IMR-90 (cell line): ENCODE measurements around the gene TTC7B. TPM values are rescaled to one million over a fixed set of nuclear protein-coding genes. Genes with fewer than 3 reads are reported as not detected.

Experiments
- ATAC-seq: fragments of 200-7000 bp; cut with Tn5 transposase; 2 replicates; pipeline ENCODE4 v1.9.1; 2020; ENCODE audit warnings: low read depth, mild to moderate bottlenecking, moderate library complexity
- BruUV-seq: library from RNA; stranded (reverse); fragments of 400-500 nt; replicated peaks from 2 replicates; lab custom pipeline; 2021; lab: Mats Ljungman, UMichigan
- CTCF ChIA-PET: fragments of 300-600 bp; formaldehyde crosslinking; extraction: SDS; loops from one replicate; lab custom pipeline; 2021; ENCODE audit warnings: antibody characterized with exemption; lab: Yijun Ruan, JAX
- POLR2A ChIA-PET: fragments of 300-600 bp; sonication (Branson Sonifier 250); formaldehyde crosslinking; loops from one replicate; lab custom pipeline; 2022; ENCODE audit warnings: antibody characterized with exemption; ENCODE audit not compliant: unreplicated experiment; lab: Charles Lee
- DNase-seq: peaks from one replicate; pipeline ENCODE4 v3.0.0; 2013
- H2AFZ ChIP-seq: replicated peaks from 2 replicates; pipeline ENCODE3; 2013; ENCODE audit warnings: low read length, mild to moderate bottlenecking; ENCODE audit not compliant: poor library complexity
- H2AK5ac ChIP-seq: 2 replicates; pipeline ENCODE4 v1.6.1; 2013; ENCODE audit warnings: low read depth, low read length, inconsistent platforms
- H2AK9ac ChIP-seq: replicated peaks from 2 replicates; pipeline ENCODE3; 2013; ENCODE audit warnings: mild to moderate bottlenecking, low read depth, low read length, moderate library complexity; ENCODE audit not compliant: poor library complexity
- H2BK120ac ChIP-seq: 2 replicates; pipeline ENCODE4 v1.6.1; 2013; ENCODE audit warnings: low read depth, low read length, inconsistent platforms
- H2BK15ac ChIP-seq: 3 replicates; pipeline ENCODE4 v1.6.1; 2013; ENCODE audit warnings: low read depth, low read length, inconsistent platforms
- H2BK20ac ChIP-seq: 2 replicates; pipeline ENCODE4 v1.6.1; 2013; ENCODE audit warnings: low read depth, mild to moderate bottlenecking, inconsistent platforms, low read length, moderate library complexity
- H2BK5ac ChIP-seq: 2 replicates; pipeline ENCODE4 v1.6.1; 2013; ENCODE audit warnings: mild to moderate bottlenecking, low read depth, low read length, inconsistent platforms; ENCODE audit not compliant: poor library complexity, severe bottlenecking
- H3K14ac ChIP-seq: replicated peaks from 2 replicates; pipeline ENCODE4 v1.6.1; 2013; ENCODE audit warnings: low read depth, low read length, inconsistent platforms
- H3K18ac ChIP-seq: 2 replicates; pipeline ENCODE4 v1.6.1; 2013; ENCODE audit warnings: low read depth, low read length, control low read depth
- H3K23ac ChIP-seq: 2 replicates; pipeline ENCODE4 v1.6.1; 2013; ENCODE audit warnings: low read depth, low read length, inconsistent platforms
- H3K27ac ChIP-seq: 2 replicates; pipeline ENCODE4 v1.5.1; 2013; ENCODE audit warnings: mild to moderate bottlenecking, control low read depth, low read length; ENCODE audit not compliant: insufficient read depth
- H3K27me3 ChIP-seq: 2 replicates; pipeline ENCODE4 v1.6.1; 2013; ENCODE audit warnings: low read length; ENCODE audit not compliant: control insufficient read depth, insufficient read depth
- H3K36me3 ChIP-seq: 2 replicates; pipeline ENCODE4 v1.6.1; 2013; ENCODE audit warnings: low read length, mixed read lengths; ENCODE audit not compliant: control insufficient read depth, insufficient read depth
- H3K4ac ChIP-seq: 2 replicates; pipeline ENCODE4 v1.6.1; 2013; ENCODE audit warnings: low read depth, low read length, inconsistent platforms
- H3K4me1 ChIP-seq: 2 replicates; pipeline ENCODE4 v1.6.1; 2013; ENCODE audit warnings: low read length, mixed read lengths; ENCODE audit not compliant: control insufficient read depth, insufficient read depth
- H3K4me2 ChIP-seq: 2 replicates; pipeline ENCODE4 v1.6.1; 2013; ENCODE audit warnings: low read depth, mild to moderate bottlenecking, control low read depth, low read length, moderate library complexity
- H3K4me3 ChIP-seq: 2 replicates; pipeline ENCODE4 v1.5.1; 2013; ENCODE audit warnings: low read depth, mild to moderate bottlenecking, control low read depth, low read length, moderate library complexity; ENCODE audit not compliant: insufficient read depth
- H3K56ac ChIP-seq: 2 replicates; pipeline ENCODE4 v1.6.1; 2013; ENCODE audit warnings: low read length, inconsistent platforms; ENCODE audit not compliant: insufficient read depth; ENCODE audit errors: extremely low read depth
- H3K79me1 ChIP-seq, 2 experiments: 2 replicates each; pipeline ENCODE4 v1.6.1; 2013; ENCODE audit warnings: low read length in 2 of 2, inconsistent platforms in 1 of 2, low read depth in 1 of 2
- H3K9ac ChIP-seq: 2 replicates; pipeline ENCODE4 v1.6.1; 2013; ENCODE audit warnings: low read depth, low read length, control low read depth
- H3K9me1 ChIP-seq: 2 replicates; pipeline ENCODE4 v1.6.1; 2013; ENCODE audit warnings: low read length, inconsistent platforms; ENCODE audit not compliant: insufficient read depth
- H3K9me3 ChIP-seq: 2 replicates; pipeline ENCODE4 v1.6.1; 2013; ENCODE audit warnings: low read length; ENCODE audit not compliant: control insufficient read depth, insufficient read depth
- H4K20me1 ChIP-seq: 2 replicates; pipeline ENCODE4 v1.6.1; 2013; ENCODE audit warnings: low read length, inconsistent platforms; ENCODE audit not compliant: insufficient read depth
- H4K5ac ChIP-seq: 2 replicates; pipeline ENCODE4 v1.6.1; 2013; ENCODE audit warnings: mild to moderate bottlenecking, low read depth, low read length, control low read depth
- H4K8ac ChIP-seq, 2 experiments: 2 replicates each; pipeline ENCODE4 v1.6.1; 2013; ENCODE audit warnings: low read depth in 2 of 2, low read length in 2 of 2, control low read depth in 1 of 2, inconsistent platforms in 1 of 2
- H4K91ac ChIP-seq: 2 replicates; pipeline ENCODE4 v1.6.1; 2013; ENCODE audit warnings: low read depth, low read length, inconsistent platforms; ENCODE audit not compliant: insufficient read depth
- BHLHE40 ChIP-seq: fragments of 150-350 bp; IDR thresholded peaks from 2 replicates; pipeline ENCODE4 v1.6.1; 2016; ENCODE audit warnings: mild to moderate bottlenecking, low read depth, low read length
- CEBPB ChIP-seq: IDR thresholded peaks from 2 replicates; pipeline ENCODE4 v1.6.1; 2012; ENCODE audit warnings: low read depth, low read length, improper control_type of control experiment
- ELK1 ChIP-seq: fragments of 150-350 bp; IDR thresholded peaks from 2 replicates; pipeline ENCODE4 v1.6.1; 2016; ENCODE audit warnings: low read depth, mild to moderate bottlenecking, low read length, moderate library complexity, borderline replicate concordance
- NFE2L2 ChIP-seq: fragments of 150-350 bp; IDR thresholded peaks from 2 replicates; pipeline ENCODE4 v1.6.1; 2016; ENCODE audit warnings: low read depth, mild to moderate bottlenecking, low read length
- RCOR1 ChIP-seq: IDR thresholded peaks from 2 replicates; pipeline ENCODE4 v1.6.1; 2012; ENCODE audit warnings: mild to moderate bottlenecking, low read length, improper control_type of control experiment; ENCODE audit not compliant: insufficient replicate concordance
- SMC3 ChIP-seq: fragments of 150-350 bp; IDR thresholded peaks from 2 replicates; pipeline ENCODE4 v1.6.1; 2016; ENCODE audit warnings: low read depth, mild to moderate bottlenecking, antibody characterized with exemption, low read length, moderate library complexity
- WGBS, 2 experiments: methylation state at CpG; one replicate each; pipeline versions ENCODE4 v1.1.5 to v1.1.7; 2013; ENCODE audit warnings: missing lambda C conversion rate in 2 of 2; ENCODE audit not compliant: insufficient read length in 1 of 2; ENCODE audit errors: extremely low coverage in 2 of 2; 5-methylcytosine and 5-hydroxymethylcytosine counted together
- dilution Hi-C: fragments of 300-500 bp; cut with HindIII; formaldehyde crosslinking; loops from one replicate; pipeline ENCODE4 v1.14.3; 2018; ENCODE audit warnings: low sequenced_read_pairs; ENCODE audit not compliant: unreplicated experiment
- in situ Hi-C: fragments of 300-500 bp; cut with MboI; formaldehyde crosslinking; loops from 3 replicates; pipeline ENCODE4 v1.14.3; 2019; ENCODE audit warnings: low sequenced_read_pairs, inconsistent platforms, mixed read lengths
- intact Hi-C: fragments of 100-400 bp; cut with micrococcal nuclease; formaldehyde crosslinking; loops from 2 replicates; pipeline ENCODE4 v1.10.0; 2022
- polyA plus RNA-seq, 3 experiments: library from polyadenylated mRNA; depleted of rRNA; stranded (reverse); fragments of >200 nt; gene quantifications; 2 replicates each; pipeline ENCODE4 v1.2.3, GENCODE V29; 2012; ENCODE audit warnings: low replicate concordance in 1 of 3
- total RNA-seq: library from RNA; depleted of rRNA; stranded (reverse); fragments of >200 nt; gene quantifications from 2 replicates; pipeline ENCODE4 v1.2.3, GENCODE V29; 2012
- TF ChIP-seq, protein P1 (sequence below): fragments of 150-350 bp; IDR thresholded peaks from 2 replicates; pipeline ENCODE4 v1.6.1; 2017; ENCODE audit warnings: mild to moderate bottlenecking, antibody characterized with exemption, low read length, low read depth

TTC7B gene
- total and polyA plus RNA-seq, 2 of the 4 experiments (the other 2 are of a cell fraction), result 18.1 to 35.3 TPM

DNA sequence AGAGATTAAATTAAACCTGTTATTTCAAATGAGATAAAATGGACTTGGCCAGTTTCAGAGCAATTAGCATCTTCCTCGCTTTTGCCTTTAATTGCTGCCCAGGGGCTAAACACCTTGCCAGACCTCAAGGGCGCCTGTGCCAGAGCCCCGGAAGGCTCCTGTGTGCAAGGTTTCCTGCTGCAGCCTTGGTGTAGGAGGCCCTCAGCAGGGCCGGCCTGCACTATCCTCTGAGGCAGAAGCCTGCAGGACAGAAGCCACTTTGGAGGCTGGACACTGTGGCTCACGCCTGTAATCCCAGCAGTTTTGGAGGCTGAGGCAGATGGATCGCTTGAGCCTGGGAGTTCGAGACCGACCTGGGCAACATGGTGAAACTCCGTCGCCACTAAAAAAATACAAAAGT is 269.0 kb downstream of the TTC7B start:
- dilution Hi-C loops, result no loop called here
- H3K4me1 ChIP-seq, result peaks cover 5% of the 10 kb centered on the region; the same call in 1 of the 2 replicates

More for the DNA sequence above, 269.0 kb downstream of the TTC7B start:
- peaks cover 5% of the 10 kb centered on the region; the same call in 1 of the 2 replicates for H3K9me1 ChIP-seq
- H3K4me2 ChIP-seq, result no peak overlapping the region
- intact Hi-C loops (no loop called here), in situ Hi-C loops (no loop called here)
- H3K27me3 ChIP-seq, result no peaks in the 10 kb centered on the region
- TF ChIP-seq CEBPB (no peak), NFE2L2 (no peak), SMC3 (no peak), ELK1 (no peak), BHLHE40 (no peak), RCOR1 (no peak)
- TF ChIP-seq, protein P1, sequence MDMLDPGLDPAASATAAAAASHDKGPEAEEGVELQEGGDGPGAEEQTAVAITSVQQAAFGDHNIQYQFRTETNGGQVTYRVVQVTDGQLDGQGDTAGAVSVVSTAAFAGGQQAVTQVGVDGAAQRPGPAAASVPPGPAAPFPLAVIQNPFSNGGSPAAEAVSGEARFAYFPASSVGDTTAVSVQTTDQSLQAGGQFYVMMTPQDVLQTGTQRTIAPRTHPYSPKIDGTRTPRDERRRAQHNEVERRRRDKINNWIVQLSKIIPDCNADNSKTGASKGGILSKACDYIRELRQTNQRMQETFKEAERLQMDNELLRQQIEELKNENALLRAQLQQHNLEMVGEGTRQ, result no peak
- no peak overlapping the region for H2BK15ac ChIP-seq
- no peaks in the 10 kb centered on the region for H3K79me1 ChIP-seq
- H2BK120ac ChIP-seq, result no peak overlapping the region
- no TSS peak for BruUV-seq
- no peak overlapping the region for H4K91ac ChIP-seq
- no peak overlapping the region for H3K9ac ChIP-seq
- POLR2A ChIA-PET, result no interaction called here
- no peak overlapping the region for H3K4ac ChIP-seq
- H2BK20ac ChIP-seq, result no peak overlapping the region
- no peaks in the 10 kb centered on the region for H3K9me3 ChIP-seq
- no peak for DNase-seq
- peaks cover 3% of the 10 kb centered on the region; the same call in 1 of the 2 replicates for H4K20me1 ChIP-seq
- ATAC-seq, result no peak
- H2BK5ac ChIP-seq, result no peak overlapping the region
- H4K5ac ChIP-seq, result no peak overlapping the region
- CTCF ChIA-PET, result no interaction called here
- no peak overlapping the region for H3K18ac ChIP-seq
- no peaks in the 10 kb centered on the region for H3K36me3 ChIP-seq
- no peak overlapping the region for H2AK9ac ChIP-seq
- no peak overlapping the region for H2AFZ ChIP-seq
- no peak overlapping the region for H3K56ac ChIP-seq
- no peak overlapping the region for H3K27ac ChIP-seq
- no peak overlapping the region for H3K23ac ChIP-seq
- 80% methylated on average over 1 of the region's 10 CpGs; no CpG with 5 or more reads in 1 of the 2 experiments for WGBS, 2 experiments
- no peak overlapping the region for H3K4me3 ChIP-seq
- H3K14ac ChIP-seq, result no peak overlapping the region
- H2AK5ac ChIP-seq, result no peak overlapping the region
- H4K8ac ChIP-seq, result no peak overlapping the region
